Measurements from ENCODE around the gene ADAM17. TPM values are rescaled to one million over a fixed set of nuclear protein-coding genes. Genes with fewer than 3 reads are reported as not detected.

Gene ADAM17
- total and polyA plus RNA-seq, 2 of the 8 experiments (the other 6 are each of a cell fraction or from before 2014, with no cell fraction given), result 6.5 to 23.5 TPM

- no peak for TF ChIP-seq CEBPB (IDR thresholded peaks at IDR 0.05; ENCODE audit: low read depth, low read length)
- no peak for TF ChIP-seq PHF8 (conservative IDR thresholded peaks at IDR 0.05; ENCODE audit: low read depth, low read length)
- no peak for TF ChIP-seq JUND (IDR thresholded peaks at IDR 0.05; ENCODE audit: low read length)
- TF ChIP-seq ATF2 (IDR thresholded peaks at IDR 0.05; ENCODE audit: low read length), result no peak
- TF ChIP-seq RNF2 (IDR thresholded peaks at IDR 0.05; ENCODE audit: borderline replicate concordance, low read depth, low read length, missing control alignments, poor library complexity, severe bottlenecking), result no peak
- TF ChIP-seq ATF3 (IDR thresholded peaks at IDR 0.05; ENCODE audit: insufficient read depth, low read depth, low read length), result no peak
Observed at GRCh38 chr2:9539531-9539930, 16.1 kb downstream of the ADAM17 start (continued).

All from H1 (cell line).